Stimulated activated naive CD8-positive, alpha-beta T cell treated with anti-CD3 and anti-CD28 coated beads, Interleukin-15, amount 100 ng/mL, for 72 hours (primary cell): Measurements from ENCODE around the gene ATP2C2.
A peak's percentile ranks its signal among the peaks of the same experiment; 100 is the strongest.
"Not testable (repeated sequence)": the region's sequence is repeated elsewhere in the genome, so short reads cannot be mapped to it uniquely, and the experiment has no call there.

Source experiments
- ATAC-seq: fragments of 150-1000 bp; cut with Tn5 transposase; 2 replicates; pipeline ENCODE4 v1.10.0; 2021; ENCODE audit warnings: mild to moderate bottlenecking, moderate library complexity
- DNase-seq, 2 donors: peaks; one replicate each; pipeline ENCODE4 v3.0.0; 2021 to 2022
- H3K27ac Mint-ChIP-seq, 2 donors: one replicate each; pipeline ENCODE4 v1.8.0; 2022; ENCODE audit warnings: mild to moderate bottlenecking in 2 of 2, mixed read lengths in 2 of 2, moderate library complexity in 2 of 2
- H3K27me3 Mint-ChIP-seq: one replicate; pipeline ENCODE4 v1.8.0; 2022; ENCODE audit warnings: mixed read lengths
- H3K4me1 Mint-ChIP-seq: one replicate; pipeline ENCODE4 v1.8.0; 2022; ENCODE audit warnings: mild to moderate bottlenecking, mixed read lengths
- H3K4me3 Mint-ChIP-seq, 2 donors: one replicate each; pipeline ENCODE4 v1.8.0; 2022; ENCODE audit warnings: mild to moderate bottlenecking in 2 of 2, mixed read lengths in 2 of 2, moderate library complexity in 1 of 2
- H3K9me3 Mint-ChIP-seq, 2 donors: one replicate each; pipeline ENCODE4 v1.8.0; 2022; ENCODE audit warnings: mixed read lengths in 2 of 2

Gene ATP2C2

DNA sequence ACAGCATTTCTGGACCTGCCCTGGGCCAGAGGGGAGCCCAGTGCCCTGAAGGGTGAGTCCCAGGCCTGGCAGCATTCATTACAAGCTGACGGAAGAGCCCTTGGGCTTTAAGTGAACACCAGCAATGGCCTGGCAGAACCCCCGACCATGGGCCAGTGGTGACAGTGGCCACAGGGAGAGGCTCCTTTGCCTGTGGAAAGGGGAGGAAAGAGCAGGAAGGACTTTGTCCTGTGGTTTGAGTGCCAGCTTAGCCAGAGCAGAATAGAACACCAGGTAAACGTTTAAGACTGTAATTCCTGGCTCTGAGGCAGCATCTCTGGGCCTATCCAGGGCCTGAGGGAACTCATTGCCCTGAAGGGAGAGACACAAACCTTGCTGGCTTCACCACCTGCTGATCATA, 34.3 kb upstream of the ATP2C2 start:
- Mint-ChIP-seq H3K4me3 (no peak overlapping the region), H3K4me1 (no peaks in the 10 kb centered on the region), H3K27me3 (no peaks in the 10 kb centered on the region), H3K27ac (no peak overlapping the region), H3K9me3 (peaks cover 0 to 24% of the 10 kb centered on the region in 2 donors)
- ATAC-seq (no peak), DNase-seq (no peak)

DNA sequence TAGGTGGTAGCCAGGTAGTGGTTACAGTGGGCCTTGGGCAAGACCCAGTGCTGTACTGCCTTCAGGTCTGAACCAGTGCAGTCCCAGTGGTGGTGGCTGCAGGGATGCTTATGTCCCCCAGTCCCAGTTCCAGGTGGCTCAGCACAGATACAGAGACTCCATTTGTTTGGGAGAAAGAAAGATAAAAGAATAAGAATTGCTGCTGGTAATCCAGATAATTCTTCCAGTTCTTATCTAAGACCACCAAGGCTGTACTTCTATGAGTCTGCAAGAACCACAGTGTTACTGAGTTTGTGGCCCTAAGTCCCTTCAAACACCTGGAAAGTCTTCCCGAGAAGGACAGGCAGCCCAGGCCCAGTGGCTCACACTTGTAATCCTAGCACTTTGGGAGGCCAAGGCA, 33.9 kb upstream of the ATP2C2 start:
- no peaks in the 10 kb centered on the region for H3K27me3 Mint-ChIP-seq
- H3K27ac Mint-ChIP-seq, result no peak overlapping the region
- ATAC-seq (no peak), DNase-seq (no peak)
- H3K4me1 Mint-ChIP-seq, result no peaks in the 10 kb centered on the region
- peaks cover 0 to 24% of the 10 kb centered on the region in 2 donors for H3K9me3 Mint-ChIP-seq
- no peak overlapping the region for H3K4me3 Mint-ChIP-seq

DNA sequence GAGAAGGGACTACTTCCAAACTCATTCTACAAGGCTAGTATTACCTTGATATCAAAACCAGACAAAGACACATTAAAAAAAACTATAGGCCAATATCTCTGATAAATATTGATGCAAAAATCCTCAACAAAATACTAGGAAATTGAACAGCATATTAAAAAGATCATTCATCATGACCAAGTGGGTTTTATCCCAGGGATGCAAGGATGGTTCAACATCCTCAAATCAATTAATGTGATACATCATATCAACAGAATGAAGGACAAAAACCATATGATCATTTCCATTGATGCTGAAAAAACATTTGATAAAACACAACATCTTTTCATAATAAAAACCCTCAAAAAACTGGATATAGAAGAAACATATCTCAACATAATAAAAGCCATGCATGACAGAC, 31.1 kb upstream of the ATP2C2 start:
- peaks cover 0 to 24% of the 10 kb centered on the region in 2 donors for H3K9me3 Mint-ChIP-seq
- ATAC-seq, H3K4me1 Mint-ChIP-seq, H3K4me3 Mint-ChIP-seq, H3K27me3 Mint-ChIP-seq, H3K27ac Mint-ChIP-seq, DNase-seq: not testable (repeated sequence)

DNA sequence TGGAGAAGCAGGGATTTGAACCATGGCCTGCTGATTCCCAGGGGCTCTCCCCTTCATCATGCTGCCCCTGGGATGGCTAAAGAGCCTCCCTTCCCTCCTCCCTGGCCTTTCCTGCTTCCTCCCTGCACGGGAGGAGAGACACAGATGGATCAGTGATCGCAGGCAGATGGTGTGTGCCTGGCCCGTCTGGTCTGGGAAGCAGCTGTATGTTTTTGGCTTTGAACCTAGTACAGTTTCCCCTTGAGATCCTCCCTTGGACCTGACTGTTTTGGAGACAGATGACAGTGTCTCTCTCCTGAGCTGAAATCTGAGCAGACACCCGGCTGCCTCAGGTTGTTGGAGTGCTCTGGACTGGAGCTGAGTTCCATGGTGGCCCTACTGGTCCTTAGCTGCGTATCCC, 29.0 kb upstream of the ATP2C2 start:
- Mint-ChIP-seq H3K27me3 (no peaks in the 10 kb centered on the region), H3K9me3 (peaks cover 0 to 24% of the 10 kb centered on the region in 2 donors)

DNA sequence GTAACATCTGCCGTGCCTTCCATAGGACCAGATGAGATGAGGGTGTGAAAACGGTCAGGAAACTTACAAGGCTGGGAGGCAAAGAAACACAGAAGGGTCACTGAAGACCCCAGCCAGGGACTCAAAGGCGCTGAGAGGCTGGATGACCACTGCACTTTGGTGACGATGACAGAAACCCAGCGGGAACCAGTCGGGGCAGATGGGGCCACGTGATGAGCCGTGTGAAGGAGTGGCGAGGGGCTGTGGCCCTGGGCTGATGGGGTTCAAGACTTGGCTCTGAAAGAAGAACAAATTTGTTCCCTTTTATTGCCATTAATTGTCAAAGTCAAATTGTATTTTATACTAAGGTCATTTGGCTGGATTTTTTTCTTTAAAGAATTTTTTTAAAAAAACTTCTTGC, 28.6 kb upstream of the ATP2C2 start:
- H3K27ac Mint-ChIP-seq, result no peak overlapping the region
- no peaks in the 10 kb centered on the region for H3K4me1 Mint-ChIP-seq
- H3K4me3 Mint-ChIP-seq, result no peak overlapping the region
- peaks cover 0 to 20% of the 10 kb centered on the region in 2 donors for H3K9me3 Mint-ChIP-seq
- ATAC-seq (no peak), DNase-seq (no peak)
- no peaks in the 10 kb centered on the region for H3K27me3 Mint-ChIP-seq

More for the DNA sequence above, 29.0 kb upstream of the ATP2C2 start:
- no peaks in the 10 kb centered on the region for H3K4me1 Mint-ChIP-seq
- no peak overlapping the region for H3K27ac Mint-ChIP-seq
- H3K4me3 Mint-ChIP-seq, result no peak overlapping the region
- ATAC-seq (no peak), DNase-seq (no peak)

DNA sequence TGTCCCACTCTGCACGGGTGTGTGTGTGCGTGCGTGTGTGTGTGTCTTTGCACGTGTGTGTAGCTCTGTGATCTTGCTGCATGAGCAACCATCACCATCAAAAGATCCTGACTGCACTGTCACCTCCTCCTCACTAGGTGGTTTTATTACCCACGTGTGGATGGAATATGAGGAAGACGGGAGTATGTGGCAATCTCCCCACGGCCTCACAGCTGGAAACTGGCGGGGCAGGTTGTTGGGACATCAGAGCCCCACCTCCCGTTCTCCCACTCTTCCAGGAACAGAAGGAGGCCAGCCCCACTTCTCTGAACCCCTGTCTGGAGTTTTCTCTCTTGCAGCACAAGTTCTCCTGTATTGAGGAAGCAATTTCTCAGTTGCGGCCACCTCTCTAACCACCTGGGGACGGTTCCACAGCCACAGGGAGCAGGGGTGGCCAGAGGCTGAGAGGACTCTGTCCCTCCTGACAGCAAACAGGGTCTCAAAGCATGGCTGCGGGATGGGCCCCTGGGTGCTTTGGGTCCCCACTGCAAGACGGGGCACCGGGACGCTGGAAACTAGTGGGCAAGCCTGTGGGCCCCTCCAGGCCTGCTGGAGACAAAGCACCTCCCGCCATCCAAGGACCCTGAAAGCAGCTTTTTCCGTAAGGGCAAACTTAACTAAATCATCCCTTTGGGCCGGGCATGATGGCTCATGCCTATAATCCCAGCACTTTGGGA, 27.9 kb upstream of the ATP2C2 start:
- no peak for DNase-seq
- Mint-ChIP-seq H3K4me3 (no peak overlapping the region), H3K4me1 (no peaks in the 10 kb centered on the region), H3K9me3 (peaks cover 0 to 14% of the 10 kb centered on the region in 2 donors), H3K27me3 (no peaks in the 10 kb centered on the region), H3K27ac (no peak overlapping the region)
- no peak for ATAC-seq

DNA sequence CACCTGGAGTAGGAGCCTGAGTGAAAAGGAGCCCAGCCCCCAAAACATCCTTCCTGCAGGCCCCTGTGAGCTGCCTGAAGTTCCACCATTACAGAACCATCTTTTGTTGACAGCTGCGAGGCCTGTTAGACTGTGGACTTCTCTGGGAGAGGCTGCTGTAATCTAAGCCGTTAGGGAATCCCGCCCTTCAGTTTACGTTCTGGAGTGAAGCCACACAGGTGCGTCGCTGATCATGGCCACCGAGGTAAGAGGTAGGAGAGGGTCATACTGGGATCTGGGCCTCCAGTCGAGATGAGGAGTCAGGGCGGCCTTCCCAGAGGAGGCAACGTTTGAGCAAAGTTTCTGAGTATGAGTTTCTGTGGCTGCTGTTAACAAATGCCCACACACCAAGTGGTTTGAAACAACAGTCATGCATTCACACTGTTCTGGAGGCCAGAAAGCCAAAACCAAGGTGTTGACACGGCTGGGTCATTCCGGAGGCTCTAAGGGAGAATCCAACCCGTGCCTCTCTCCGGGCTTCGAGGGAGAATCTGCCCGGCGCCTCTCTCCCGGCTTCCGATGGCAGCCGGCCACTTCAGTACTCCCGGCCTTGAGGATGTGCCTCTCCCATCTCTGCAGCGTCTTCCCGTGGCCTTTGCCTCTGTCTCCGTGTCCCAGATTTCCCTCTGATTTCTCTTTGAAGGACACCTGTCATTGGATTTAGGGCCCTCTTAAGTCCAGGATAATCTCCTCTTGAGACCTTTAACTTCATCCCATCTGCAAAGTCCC, 26.6 kb upstream of the ATP2C2 start:
- Mint-ChIP-seq H3K4me1 (no peaks in the 10 kb centered on the region), H3K4me3 (no peak overlapping the region), H3K9me3 (peaks cover 0 to 7% of the 10 kb centered on the region in 2 donors), H3K27me3 (no peaks in the 10 kb centered on the region), H3K27ac (peak overlapping the region in 1 of 2 donors; percentile 62)
- DNase-seq, result no peak
- ATAC-seq, result no peak

DNA sequence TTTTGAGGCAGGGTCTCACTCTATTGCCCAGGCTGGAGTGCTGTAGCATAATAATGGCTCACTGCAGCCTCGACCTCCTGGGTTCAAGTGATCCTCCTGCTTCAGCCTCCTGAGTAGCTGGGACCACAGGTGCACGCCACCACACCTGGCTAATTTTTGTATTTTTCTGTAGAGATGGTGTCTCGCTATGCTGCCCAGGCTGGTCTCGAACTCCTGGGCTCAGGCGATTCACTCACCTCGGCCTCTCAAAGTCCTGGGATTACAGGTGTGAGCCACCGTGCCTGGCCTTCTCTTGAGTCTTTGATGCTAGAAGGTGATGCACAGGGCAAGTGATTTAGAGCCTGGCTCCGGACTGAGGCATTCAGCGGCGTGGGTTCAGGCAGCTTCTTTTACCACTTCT, 24.5 kb upstream of the ATP2C2 start:
- not testable (repeated sequence) for H3K4me3 Mint-ChIP-seq, H3K27me3 Mint-ChIP-seq, H3K4me1 Mint-ChIP-seq, DNase-seq, ATAC-seq, H3K27ac Mint-ChIP-seq, H3K9me3 Mint-ChIP-seq

DNA sequence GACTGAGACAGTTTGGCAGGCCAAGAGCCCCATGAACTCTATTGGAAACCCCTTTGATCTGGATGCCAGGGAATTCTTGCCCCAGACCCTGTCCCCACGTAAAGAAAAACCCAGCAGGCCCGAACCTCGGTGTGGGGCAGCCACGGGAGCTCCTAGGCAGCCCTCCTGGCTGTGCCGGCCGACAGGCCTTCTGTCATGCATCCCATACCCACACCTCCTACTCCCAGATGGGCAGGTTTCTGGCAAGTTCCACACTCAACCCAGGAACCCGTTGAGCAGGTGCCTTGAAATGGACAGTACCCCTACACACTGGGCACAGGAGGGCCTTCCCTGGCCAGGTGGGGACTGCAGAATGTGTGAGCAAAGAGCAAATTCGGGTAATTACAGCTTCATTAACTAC, 23.6 kb upstream of the ATP2C2 start:
- ATAC-seq (no peak), DNase-seq (no peak)
- Mint-ChIP-seq H3K9me3 (no peaks in the 10 kb centered on the region), H3K27me3 (no peaks in the 10 kb centered on the region), H3K4me1 (no peaks in the 10 kb centered on the region), H3K4me3 (no peak overlapping the region), H3K27ac (no peak overlapping the region)

DNA sequence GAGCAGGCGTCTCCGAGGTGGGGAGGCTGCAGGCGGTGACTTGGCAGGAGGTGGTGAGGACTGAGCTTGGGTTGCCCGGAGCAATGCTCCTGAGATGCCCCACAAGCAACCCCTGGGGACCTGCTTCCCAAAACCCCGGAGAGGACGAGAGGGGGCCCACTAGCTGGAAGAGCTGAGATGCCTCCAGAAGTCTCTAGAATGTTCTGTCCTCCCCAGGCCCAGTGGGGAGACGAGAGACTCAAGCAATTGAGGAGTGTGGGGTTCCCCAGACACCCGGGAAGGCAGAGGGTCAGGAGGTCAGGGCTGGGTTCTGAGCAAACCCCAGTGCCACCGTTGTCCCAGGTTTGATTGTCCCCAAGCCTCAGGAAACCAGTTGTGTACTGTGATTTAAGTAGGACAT, 21.2 kb upstream of the ATP2C2 start:
- ATAC-seq (no peak), DNase-seq (no peak)
- Mint-ChIP-seq H3K27me3 (no peaks in the 10 kb centered on the region), H3K4me1 (no peaks in the 10 kb centered on the region), H3K9me3 (no peaks in the 10 kb centered on the region), H3K27ac (peak overlapping the region in 1 of 2 donors; percentile 77), H3K4me3 (no peak overlapping the region)

DNA sequence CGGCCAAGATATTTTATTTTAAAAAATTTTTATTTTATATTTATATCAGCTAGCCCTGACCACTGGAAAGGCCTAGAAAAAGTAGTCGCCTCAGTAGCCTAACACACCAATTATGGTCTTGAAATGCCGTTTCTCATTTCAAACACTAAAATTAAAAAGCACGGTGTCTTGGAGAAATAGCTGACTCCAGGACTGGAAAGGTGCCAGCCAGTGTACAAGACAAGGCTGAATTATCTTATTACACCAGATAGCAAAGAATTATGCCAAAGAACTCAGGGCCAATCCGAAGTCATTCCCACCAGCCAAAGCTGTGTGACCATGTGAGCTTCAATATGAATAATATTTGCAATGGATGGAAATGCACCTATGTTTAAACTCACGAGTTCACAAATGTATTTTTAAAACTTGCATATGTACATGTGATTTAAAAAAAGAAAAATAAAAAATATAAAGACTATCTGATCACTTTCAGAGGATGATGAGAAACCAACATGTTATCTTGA, 19.9 kb upstream of the ATP2C2 start:
- Mint-ChIP-seq H3K27me3 (no peaks in the 10 kb centered on the region), H3K27ac (no peak overlapping the region), H3K4me1 (no peaks in the 10 kb centered on the region), H3K4me3 (no peak overlapping the region), H3K9me3 (no peaks in the 10 kb centered on the region)
- DNase-seq (no peak), ATAC-seq (no peak)

DNA sequence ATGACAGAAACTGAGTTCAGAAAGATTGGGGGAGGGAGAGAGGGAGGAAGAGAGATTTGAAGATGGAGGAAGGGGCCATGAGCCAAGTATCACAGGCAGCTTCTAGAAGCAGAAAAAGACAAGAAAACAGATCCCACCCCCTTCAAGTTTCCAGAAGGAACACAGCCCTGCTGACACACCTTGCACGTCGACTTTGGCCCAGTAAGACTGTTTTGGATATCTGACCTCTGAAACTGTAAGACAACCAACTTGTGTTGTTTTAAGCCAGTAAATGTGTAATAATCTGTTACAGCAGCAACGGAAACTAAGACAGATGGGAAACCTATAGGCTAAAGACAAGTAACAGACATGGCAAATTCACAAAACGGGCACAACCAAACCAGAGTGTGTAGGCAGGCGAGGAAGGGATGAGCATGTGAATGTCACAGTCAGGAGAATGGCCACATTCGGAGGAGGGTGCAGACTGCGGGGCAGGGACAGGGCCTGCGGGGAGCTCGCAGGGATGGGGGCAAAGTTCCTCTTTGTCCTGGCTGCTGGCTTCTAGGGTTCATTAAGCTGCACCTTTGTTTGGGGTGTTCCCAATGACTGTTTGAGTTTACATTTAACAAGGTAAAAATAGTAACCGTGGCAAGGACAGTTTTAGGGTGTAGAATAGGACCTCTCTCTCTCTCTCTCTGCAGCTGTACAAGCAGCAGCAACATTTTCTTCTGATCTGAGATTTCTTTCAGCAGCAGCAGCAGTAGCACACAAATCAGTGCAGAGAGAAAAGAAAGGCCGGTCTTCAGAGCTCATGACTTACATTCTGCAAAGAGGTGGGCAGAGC, 18.3 kb upstream of the ATP2C2 start:
- DNase-seq (no peak), ATAC-seq (no peak)
- Mint-ChIP-seq H3K9me3 (no peaks in the 10 kb centered on the region), H3K27me3 (no peaks in the 10 kb centered on the region), H3K4me3 (no peak overlapping the region), H3K27ac (no peak overlapping the region), H3K4me1 (no peaks in the 10 kb centered on the region)

DNA sequence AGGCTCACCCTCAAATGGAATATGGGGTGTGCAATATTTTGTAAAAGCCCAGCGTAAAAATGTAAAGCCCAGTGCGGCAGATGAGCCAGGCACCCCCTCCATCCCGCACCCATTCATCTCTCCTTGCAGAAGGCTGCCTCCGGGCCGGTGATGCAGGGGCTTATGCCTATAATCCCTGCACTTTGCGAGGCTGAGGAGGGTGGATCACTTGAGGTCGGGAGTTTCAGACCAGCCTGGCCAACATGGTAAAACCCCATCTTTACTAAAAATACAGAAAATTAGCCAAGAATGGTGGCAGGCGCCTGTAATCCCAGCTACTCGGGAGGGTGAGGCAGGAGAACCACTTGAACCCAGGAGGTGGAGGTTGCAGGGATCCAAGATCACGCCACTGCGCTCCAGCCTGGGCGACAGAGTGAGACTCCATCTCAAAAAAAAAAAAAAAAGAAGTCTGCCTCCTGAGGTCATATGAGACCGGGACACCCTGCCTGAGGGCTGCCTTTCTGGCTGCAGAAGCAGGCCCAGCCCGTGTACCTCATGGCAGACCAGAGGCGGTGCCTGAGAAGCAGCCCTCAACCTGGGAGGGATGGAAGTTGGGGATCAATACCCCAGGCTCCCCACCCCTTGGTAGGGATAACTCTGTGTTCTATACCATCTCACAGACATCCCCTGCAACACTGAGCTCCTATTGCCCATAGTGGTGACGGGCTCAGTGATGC, 17.5 kb upstream of the ATP2C2 start:
- DNase-seq (no peak), ATAC-seq (no peak)
- Mint-ChIP-seq H3K4me1 (no peaks in the 10 kb centered on the region), H3K9me3 (no peaks in the 10 kb centered on the region), H3K27ac (no peak overlapping the region), H3K4me3 (no peak overlapping the region), H3K27me3 (no peaks in the 10 kb centered on the region)

DNA sequence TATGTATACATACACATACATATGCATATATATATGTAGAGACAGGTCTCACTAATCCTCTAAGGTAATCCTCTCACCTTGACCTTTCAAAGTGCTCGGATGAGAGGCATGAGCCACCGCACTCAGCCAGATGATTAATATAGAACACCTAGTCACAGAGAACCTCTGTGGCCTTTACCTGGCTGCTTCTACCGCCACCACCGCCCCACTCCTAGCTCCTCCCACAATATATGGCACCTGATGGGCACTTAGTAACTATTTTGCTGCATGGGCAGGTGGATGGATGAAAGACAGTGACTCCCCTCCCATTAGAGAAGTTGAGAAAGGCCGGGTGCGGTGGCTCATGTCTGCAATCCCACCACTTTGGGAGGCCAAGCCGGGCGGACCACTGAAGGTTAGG, 16.7 kb upstream of the ATP2C2 start:
- Mint-ChIP-seq H3K27me3 (no peaks in the 10 kb centered on the region), H3K4me1 (peaks cover 1% of the 10 kb centered on the region), H3K27ac (no peak overlapping the region), H3K9me3 (no peaks in the 10 kb centered on the region), H3K4me3 (no peak overlapping the region)
- ATAC-seq, result no peak
- DNase-seq, result no peak

DNA sequence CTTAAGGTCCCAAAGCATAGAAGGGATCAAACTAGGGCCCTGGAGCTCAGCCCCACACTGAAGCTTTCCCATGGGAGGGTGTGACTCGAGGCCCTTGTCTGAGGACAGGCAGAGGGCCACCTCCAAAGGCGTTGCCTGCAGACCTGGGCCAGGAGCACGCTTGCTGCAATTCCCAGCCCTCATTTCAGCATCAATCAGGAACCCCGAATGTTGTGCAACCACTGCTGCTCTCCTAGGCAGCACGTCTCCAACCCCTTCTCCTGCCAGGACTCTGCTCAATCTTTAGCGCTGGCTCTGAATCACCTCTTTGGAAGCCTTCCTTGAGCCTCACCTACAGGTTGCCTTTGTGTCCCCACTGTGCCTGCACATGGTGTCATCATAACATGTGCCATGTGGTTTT, 14.0 kb upstream of the ATP2C2 start:
- no peak for ATAC-seq

More for the DNA sequence above, 14.0 kb upstream of the ATP2C2 start:
- Mint-ChIP-seq H3K27me3 (no peaks in the 10 kb centered on the region), H3K4me1 (peaks cover 22% of the 10 kb centered on the region), H3K9me3 (no peaks in the 10 kb centered on the region), H3K27ac (no peak overlapping the region), H3K4me3 (no peak overlapping the region)
- no peak for DNase-seq
